NCI-H345 (cell line): Measurements from ENCODE around the gene CNTN1.

Experiments used
- DNase-seq: peaks from one replicate; lab custom pipeline; 2025; lab: John Stamatoyannopoulos, UW

CNTN1 gene

DNA sequence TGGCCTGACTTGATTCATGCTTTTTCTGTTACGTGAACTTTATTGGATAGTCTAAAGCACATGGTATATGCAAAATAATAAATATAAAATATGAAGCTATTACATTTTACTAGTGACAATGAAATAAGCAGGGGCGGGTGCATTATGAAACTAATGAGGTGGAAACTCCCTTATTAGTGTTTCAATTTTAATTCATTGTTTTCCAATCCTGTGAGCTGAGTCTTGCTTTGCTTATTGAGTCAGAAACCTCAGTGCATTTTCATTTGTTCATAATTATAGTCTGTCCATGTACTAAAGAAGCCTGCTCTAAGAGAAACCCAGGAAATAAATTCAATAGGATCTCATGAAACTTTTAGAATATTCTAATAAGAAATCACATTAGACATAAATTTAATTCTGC lies 78.5 kb downstream of the CNTN1 start:
- DNase-seq: no peak

- no peak for DNase-seq
Measured at GRCh38 chr12:40775661-40776060, 83.4 kb downstream of the CNTN1 start.

GRCh38 chr12:40784102-40784501 lies 91.9 kb downstream of the CNTN1 start:
- no peak for DNase-seq

DNA sequence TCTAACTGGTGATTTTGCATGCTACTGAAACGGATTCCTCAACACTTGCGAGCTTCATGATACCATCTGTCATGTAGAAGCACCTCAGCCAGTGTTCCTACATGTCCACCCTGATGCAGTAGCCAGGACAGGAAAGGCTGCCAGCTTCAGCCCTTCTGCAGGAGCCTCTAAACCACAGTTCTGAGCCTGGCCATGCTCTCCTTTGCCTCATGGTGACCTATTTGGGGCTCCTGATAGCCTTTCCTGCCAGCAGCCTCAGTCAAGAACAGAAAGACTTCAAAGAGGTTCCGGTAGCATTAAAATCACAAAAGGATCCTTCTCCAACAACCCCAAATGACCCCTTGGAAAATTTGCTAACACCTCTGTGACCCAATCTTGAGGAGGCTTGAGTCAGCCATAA lies 96.0 kb downstream of the CNTN1 start:
- DNase-seq: no peak

DNA sequence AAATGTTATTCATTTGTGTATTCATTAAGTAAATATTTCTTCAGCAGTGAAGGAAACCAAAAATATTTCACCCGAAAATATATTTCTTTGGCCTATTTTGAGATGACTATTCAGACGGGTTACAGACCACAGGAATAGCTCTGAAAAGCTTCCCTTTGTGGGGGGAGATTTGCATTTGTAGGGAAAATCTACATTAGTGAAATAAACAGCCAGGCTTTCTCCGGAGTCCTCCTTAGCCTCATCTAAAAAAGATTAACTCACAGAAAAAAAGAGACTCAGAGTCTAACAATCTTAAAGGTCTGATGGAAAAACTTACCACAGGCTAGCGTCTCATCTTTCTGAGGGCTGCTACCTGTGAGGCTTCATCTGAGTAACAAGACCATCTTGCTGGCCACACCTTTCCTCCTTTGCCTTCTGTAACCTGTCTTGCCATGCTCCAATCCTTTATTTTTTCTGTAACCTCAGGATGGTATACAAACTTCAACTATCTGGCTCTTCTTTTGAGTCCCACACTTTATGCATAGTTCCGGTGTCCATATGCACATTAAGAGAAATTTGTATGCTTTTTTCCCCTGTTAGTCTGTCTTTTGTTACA lies 100.7 kb downstream of the CNTN1 start:
- no peak for DNase-seq

DNA sequence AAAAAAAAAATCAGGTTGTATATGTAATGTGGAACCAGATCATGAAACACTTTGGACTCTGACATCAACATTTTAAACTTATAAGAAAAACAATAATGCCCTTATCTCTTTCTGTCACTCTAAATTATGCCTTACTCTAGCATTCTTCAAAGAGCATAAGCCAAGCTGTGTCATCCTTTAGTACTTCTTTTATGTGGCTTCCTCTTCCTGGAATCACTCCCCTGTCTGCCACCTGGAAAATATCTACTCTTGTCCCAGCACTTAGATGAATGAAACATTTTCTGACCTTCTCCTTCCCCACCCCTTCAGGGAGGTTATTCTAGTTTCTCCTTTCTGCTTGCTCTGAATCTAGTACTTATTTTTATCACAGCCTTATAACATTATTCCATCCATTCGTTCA lies 101.2 kb downstream of the CNTN1 start:
- no peak for DNase-seq

DNA sequence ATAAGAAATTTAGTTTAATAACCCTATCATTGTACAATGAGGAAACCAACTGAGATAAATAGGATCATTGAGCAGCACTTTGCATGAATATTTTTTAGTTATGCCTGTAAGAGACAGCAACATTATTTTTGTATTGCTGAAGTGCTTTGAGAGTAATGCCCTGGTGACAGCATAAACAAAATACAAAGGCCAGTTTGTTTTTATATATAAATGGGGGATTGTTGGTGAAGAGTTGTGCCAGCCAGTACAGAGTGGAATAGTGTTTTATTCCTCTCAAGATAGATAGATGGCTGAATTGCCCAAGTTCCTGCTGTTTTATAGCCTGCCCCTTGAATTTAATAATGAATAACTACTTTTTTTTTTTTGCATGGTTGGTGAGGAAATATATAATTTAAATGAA lies 101.8 kb downstream of the CNTN1 start:
- DNase-seq: no peak

DNA sequence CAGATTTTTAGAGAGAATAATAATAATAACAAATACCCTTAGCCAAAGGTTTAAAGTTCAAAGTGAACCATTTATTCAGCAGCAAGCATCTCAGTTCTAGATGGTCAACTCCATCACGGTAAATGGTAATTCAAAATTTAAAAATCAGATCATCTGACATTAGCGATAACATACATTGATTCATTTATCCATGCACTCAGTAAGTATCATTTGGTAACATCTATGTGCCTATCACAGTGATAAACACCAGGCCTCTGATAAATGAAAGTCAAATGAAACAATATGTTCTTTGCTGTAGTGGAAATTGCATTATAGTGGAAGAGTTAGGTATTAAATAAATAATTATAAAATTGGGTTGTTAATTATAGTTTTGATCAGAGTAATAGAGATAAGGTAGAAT lies 108.8 kb downstream of the CNTN1 start:
- DNase-seq: no peak

- no peak for DNase-seq
Measured at GRCh38 chr12:40801861-40802260, 109.6 kb downstream of the CNTN1 start.

DNA sequence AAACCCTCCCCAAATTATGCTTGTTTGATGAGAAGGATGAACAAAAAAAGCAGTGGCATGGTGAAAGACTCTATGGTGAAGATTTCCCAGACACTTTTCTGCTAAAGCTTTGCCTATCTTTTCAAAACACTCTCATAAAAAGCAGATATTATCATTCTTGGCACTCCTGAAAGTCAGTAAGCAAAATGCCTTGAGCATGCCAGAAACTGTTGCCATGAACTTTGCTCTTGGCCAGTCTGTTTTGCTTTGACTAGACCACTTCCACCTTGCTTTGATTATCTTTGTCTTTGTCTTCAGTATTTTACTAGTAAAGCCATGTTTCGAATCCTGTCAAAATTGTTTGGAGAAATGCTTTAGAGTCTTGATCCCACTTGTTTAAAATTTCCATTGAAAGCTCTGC lies 110.4 kb downstream of the CNTN1 start:
- DNase-seq: no peak

DNA sequence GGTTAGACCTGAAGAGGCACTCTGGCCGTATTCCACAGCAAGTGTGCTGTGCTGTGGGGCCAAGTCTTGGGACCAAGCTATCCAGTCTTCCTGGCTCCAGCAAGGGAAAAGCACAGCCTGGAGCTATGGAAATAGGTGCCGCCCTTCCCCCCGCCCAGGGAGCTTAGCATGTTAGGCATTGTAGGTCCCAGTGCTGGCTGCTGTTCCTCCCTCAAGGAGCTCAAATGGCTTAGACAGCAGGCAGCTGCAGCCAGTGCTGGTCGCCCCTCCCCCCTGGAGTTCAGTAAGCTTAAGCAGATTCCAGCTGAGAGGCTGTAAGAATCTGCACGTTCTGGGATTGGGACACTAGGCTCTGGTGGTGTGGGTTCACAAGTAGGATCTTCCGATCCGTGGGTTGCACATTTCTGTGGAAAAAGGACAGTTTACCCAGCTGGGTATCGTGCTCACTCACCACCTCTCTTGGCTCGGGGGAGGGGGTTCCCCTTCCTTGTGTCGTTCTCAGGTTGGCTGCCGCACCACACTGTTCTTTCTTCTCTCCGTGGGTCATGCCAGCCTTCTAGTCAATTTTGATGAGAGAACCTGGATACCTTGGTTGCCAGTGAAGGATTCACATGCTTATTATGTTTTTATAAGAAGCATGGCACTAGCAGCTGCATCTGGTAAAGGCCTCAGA lies 127.3 kb downstream of the CNTN1 start:
- DNase-seq: no peak

DNA sequence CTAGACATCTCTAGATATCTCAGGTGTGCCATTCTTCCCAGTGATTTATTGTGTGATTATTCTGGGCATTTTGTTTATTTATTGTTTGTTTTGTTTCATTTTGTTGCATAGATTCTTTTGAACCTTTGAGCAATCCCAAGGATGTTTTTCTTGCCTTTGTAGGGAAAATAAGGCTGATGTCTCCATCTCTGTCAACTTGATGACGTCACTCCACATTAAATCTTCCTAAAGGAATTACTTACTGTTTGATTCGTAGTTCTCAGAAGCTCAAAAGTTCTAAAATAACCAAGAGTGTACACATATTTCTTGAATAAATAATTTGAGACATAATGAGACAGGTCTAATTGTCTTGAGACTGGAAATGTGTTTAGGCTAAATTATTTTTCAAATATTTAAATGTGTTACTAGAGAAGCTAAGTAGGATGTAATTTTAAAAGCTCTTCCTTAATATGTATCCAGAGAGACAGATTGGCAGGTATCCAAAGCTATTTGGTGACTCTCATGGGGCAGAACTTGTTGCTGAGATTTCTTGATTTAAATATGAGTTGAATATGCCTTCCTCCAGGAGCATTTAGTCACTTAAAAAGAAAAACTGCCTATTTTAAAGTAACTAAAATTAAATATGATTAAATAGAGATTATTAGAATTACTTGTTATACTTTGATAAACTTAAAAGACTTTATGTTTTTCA lies 128.7 kb downstream of the CNTN1 start:
- DNase-seq: no peak

DNA sequence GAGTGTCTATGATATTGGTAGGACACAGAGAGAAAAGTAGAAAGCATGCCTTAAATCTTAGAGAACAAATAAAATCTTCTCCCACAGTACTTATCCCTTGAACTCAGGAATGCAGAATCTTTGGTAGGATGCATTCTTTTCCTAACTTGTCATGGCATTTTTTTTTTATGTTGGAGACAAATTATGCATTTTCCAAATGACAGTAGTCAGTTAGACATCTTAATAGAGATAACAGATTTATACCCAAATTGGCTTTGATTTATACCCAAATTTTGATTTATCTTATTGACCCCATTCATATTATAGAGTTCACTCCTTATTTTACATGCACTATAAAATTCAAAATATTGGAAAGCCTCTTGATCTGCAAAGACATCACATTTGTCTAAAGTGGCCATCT lies 132.9 kb downstream of the CNTN1 start:
- DNase-seq: no peak

GRCh38 chr12:40827683-40828592 lies 135.7 kb downstream of the CNTN1 start:
- DNase-seq: no peak

GRCh38 chr12:40828593-40828990 lies 136.4 kb downstream of the CNTN1 start:
- DNase-seq: no peak

GRCh38 chr12:40829738-40830144 lies 137.5 kb downstream of the CNTN1 start:
- DNase-seq: no peak

DNA sequence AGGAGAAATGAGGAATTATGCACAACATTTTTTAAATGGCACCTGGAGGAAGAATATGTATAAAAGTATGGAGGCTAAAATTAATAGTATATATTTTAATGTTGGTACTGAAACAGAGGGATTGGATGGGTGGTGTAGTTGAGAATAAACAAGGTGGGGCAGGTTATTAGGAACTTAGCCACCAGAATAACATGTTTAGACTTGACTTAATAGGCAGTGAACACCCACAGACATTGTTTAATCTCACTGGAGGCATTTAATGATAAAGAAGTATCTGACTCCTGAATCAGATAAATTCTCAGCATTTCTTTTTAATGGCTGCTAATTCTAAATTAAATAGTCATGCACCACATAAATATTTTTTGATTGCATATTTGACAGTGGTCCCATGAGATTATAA lies 139.7 kb downstream of the CNTN1 start:
- DNase-seq: no peak

GRCh38 chr12:40832668-40833067 lies 140.4 kb downstream of the CNTN1 start:
- DNase-seq: no peak

DNA sequence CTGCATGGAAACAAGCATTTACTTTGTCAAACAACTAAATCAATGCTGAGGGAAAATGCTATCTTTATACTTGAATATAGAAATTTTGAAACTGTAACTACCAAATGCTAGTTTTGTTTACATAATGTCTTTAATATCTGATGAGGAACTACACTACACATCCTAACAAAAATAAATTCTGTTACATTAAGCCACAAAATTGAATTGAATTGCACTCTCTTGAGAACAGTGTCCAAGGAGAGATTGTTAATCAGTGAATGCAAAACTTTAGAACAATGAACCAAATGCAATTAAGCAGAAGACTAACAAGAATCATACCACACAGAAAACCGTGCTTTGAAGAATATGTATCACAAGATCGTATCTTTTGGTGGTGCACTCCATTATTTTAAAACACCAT lies 141.6 kb downstream of the CNTN1 start:
- no peak for DNase-seq

- no peak for DNase-seq
Measured at GRCh38 chr12:40834321-40834720, 142.1 kb downstream of the CNTN1 start.

DNA sequence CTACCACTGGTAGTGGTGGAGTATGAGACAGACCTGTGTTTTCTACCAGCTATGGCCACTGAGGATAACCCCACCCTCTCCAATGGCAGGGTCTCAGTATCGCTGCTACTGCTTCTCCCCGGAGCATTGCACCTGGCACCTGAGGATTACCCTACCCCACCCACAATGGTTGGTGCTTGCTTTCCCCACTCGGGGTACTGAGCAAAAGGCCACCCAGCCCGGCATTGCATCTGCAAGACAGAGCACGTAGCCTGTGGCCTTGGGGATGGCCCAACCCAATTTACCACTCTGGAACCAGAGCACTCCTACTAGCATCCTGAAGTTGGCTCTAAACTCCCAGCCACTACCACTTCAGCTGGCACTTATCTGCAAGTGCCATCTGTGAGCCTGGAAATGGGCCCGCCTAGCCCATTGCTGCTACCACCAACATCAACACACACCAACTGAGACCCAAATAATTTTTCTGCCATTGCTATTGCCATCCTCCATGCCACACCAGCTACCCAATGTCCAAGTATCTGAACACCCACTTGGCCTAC lies 145.7 kb downstream of the CNTN1 start:
- DNase-seq: no peak

GRCh38 chr12:40843495-40843894 lies 151.3 kb downstream of the CNTN1 start:
- no peak for DNase-seq
